Heart right ventricle (tissue), 16 donors: ENCODE results near the gene CTNND2. TPM values are rescaled to one million over a fixed set of nuclear protein-coding genes. Genes with fewer than 3 reads are reported as not detected.

Experiments used
- ATAC-seq, 8 donors: fragments of 200-7000 bp; cut with Tn5 transposase; one replicate each; pipeline ENCODE4 v1.9.1; 2020; ENCODE audit warnings: mild to moderate bottlenecking in 8 of 8, moderate library complexity in 8 of 8, moderate number of reproducible peaks in 1 of 8
- DNase-seq, 2 donors: peaks; one replicate each; pipeline ENCODE4 v3.0.0-alpha.2; 2020
- H3K27ac ChIP-seq, 10 donors: fragments of 200-600 bp; sonication (generic) in 2 of 10; one replicate each; pipeline versions ENCODE4 v1.5.0 to v1.8.0; 2020 to 2022; ENCODE audit warnings: mild to moderate bottlenecking in 3 of 10
- H3K27me3 ChIP-seq, 7 donors: fragments of 200-600 bp; one replicate each; pipeline ENCODE4 v1.8.0; 2021 to 2022; ENCODE audit warnings: mild to moderate bottlenecking in 2 of 7
- H3K36me3 ChIP-seq, 9 donors: fragments of 200-600 bp; sonication (generic) in 1 of 9; one replicate each; pipeline versions ENCODE4 v1.5.0 to v1.8.0; 2020 to 2022; ENCODE audit warnings: mild to moderate bottlenecking in 2 of 9
- H3K4me1 ChIP-seq, 9 donors: fragments of 200-600 bp; sonication (generic) in 1 of 9; one replicate each; pipeline versions ENCODE4 v1.5.0 to v1.8.0; 2020 to 2022; ENCODE audit warnings: mild to moderate bottlenecking in 4 of 9
- H3K4me3 ChIP-seq, 10 donors: fragments of 200-600 bp; sonication (generic) in 2 of 10; one replicate each; pipeline versions ENCODE4 v1.5.0 to v1.8.0; 2020 to 2022; ENCODE audit warnings: mild to moderate bottlenecking in 7 of 10, moderate library complexity in 2 of 10
- H3K9me3 ChIP-seq, 11 donors: fragments of 200-600 bp in 10 of 11; sonication (generic) in 2 of 11; one replicate each; pipeline versions ENCODE4 v1.5.0 to v1.8.0; 2013 to 2022; ENCODE audit warnings: mild to moderate bottlenecking in 2 of 11, control low read depth in 1 of 11, moderate library complexity in 1 of 11
- CTCF ChIP-seq, 9 donors: fragments of 200-600 bp; sonication (generic) in 2 of 9; IDR thresholded peaks; one replicate each; pipeline versions ENCODE4 v1.5.0 to v1.8.0; 2021 to 2022; ENCODE audit warnings: antibody characterized with exemption in 9 of 9, mild to moderate bottlenecking in 5 of 9, moderate library complexity in 1 of 9
- WGBS, 2 donors: extraction: QIAGEN DNeasy Blood & Tissue Kit; methylation state at CpG; one replicate each; pipeline ENCODE4 v1.1.7; 2013; ENCODE audit warnings: inconsistent platforms in 1 of 2; 5-methylcytosine and 5-hydroxymethylcytosine counted together
- intact Hi-C, 10 donors: fragments of 100-400 bp; cut with DNase I; formaldehyde crosslinking; loops; one replicate each; pipeline versions ENCODE4 v1.11.1 to v1.14.2; 2022
- polyA plus RNA-seq, 2 donors: library from polyadenylated mRNA; stranded (reverse); fragments of 200-250 nt; gene quantifications; one replicate each; pipeline ENCODE4 v1.2.3, GENCODE V29; 2013
- total RNA-seq, 10 donors: library from RNA; stranded (reverse); fragmentation: NEBNext Ultra II Directional in 3 of 10; extraction: Animal tissue kit (Norgen Biotek cat#: 25700) in 3 of 10; gene quantifications; one replicate each; pipeline versions ENCODE4 v1.2.1 to v1.2.4, GENCODE V29; 2021 to 2023
- donor health status: Arrhythmogenic right ventricular cardiomyopathy.
- donor health status: ischemic (EF 13 %, LVEDD 7.1; RV severe dilation, severe dysfunction).
- donor health status: healthy with polysubstance abuse.
- donor health status: DM: no; HTN: yes; CAD: no.
- donor health status: DM: no; HTN: no; CAD: no.
- donor health status: ischemic (EF 25% LVEDD 6.9; RV normal size, moderate dysfunction).
- donor health status: ischemic (EF 25% LVEDD 5.7; RV mildly dilated, moderate dysfunction).
- donor health status: healthy.
- donor health status: DM: yes; HTN: yes; CAD: no.
- donor health status: Ischemic cardiomyopathy.
- donor health status: ischemic (EF 35%, LVEDD 5.7; RV mildly dilated, moderate dysfunction).
- donor health status: nonischemic (EF 11% LVEDD 7.7; RV severe dilation, severe dysfunction).
- donor health status: DM: yes; HTN: yes; CAD: no.
- donor health status: PGD.
- donor health status: ischemic (EF 29% LVEDD 5.4; RV normal size, mild dysfunction).
- donor health status: nonischemic (EF 23%, LVEDD 6.1; RV moderate dilation, normal function).

Gene CTNND2
- total and polyA plus RNA-seq, 12 donors, result 1.1 to 29.6 (median 9.9) TPM

GRCh38 chr5:11040345-11040744 lies 863.9 kb downstream of the CTNND2 start:
- no peak for ATAC-seq
- no peaks in the 10 kb centered on the region for H3K4me1 ChIP-seq
- DNase-seq, result no peak
- H3K36me3 ChIP-seq, result no peaks in the 10 kb centered on the region
- intact Hi-C loops, result no loop called here
- no peak overlapping the region for H3K4me3 ChIP-seq
- WGBS, 2 donors, result 77 to 93% methylated on average over 1 of the region's 1 CpG
- H3K27me3 ChIP-seq, result no peaks in the 10 kb centered on the region
- no peak for TF ChIP-seq CTCF (IDR thresholded peaks at IDR 0.05)
- no peaks in the 10 kb centered on the region for H3K9me3 ChIP-seq
- no peak overlapping the region for H3K27ac ChIP-seq

GRCh38 chr5:11038772-11039171 lies 865.5 kb downstream of the CTNND2 start:
- H3K4me3 ChIP-seq, result no peak overlapping the region
- no peaks in the 10 kb centered on the region for H3K9me3 ChIP-seq
- H3K27me3 ChIP-seq, result no peaks in the 10 kb centered on the region
- TF ChIP-seq CTCF (IDR thresholded peaks at IDR 0.05), result no peak
- no peak overlapping the region for H3K27ac ChIP-seq
- 81 to 84% methylated on average over 3 of the region's 3 CpGs for WGBS, 2 donors
- intact Hi-C loops, result no loop called here
- no peaks in the 10 kb centered on the region for H3K4me1 ChIP-seq
- DNase-seq (no peak), ATAC-seq (no peak)
- no peaks in the 10 kb centered on the region for H3K36me3 ChIP-seq

GRCh38 chr5:11037941-11038340 lies 866.3 kb downstream of the CTNND2 start:
- no peak for TF ChIP-seq CTCF (IDR thresholded peaks at IDR 0.05)
- Histone ChIP-seq H3K36me3 (no peaks in the 10 kb centered on the region), H3K4me1 (no peaks in the 10 kb centered on the region), H3K27ac (no peak overlapping the region), H3K27me3 (no peaks in the 10 kb centered on the region), H3K9me3 (no peaks in the 10 kb centered on the region), H3K4me3 (no peak overlapping the region)
- DNase-seq (no peak), ATAC-seq (no peak)
- intact Hi-C loops, result no loop called here
- 86 to 96% methylated on average over 2 of the region's 2 CpGs for WGBS, 2 donors

- 77 to 82% methylated on average over 6 of the region's 6 CpGs for WGBS, 2 donors
- intact Hi-C loops, result no loop called here
- no peaks in the 10 kb centered on the region for H3K9me3 ChIP-seq
- no peak overlapping the region for H3K27ac ChIP-seq
- DNase-seq (no peak), ATAC-seq (no peak)
- no peak overlapping the region for H3K4me3 ChIP-seq
- no peak for TF ChIP-seq CTCF (IDR thresholded peaks at IDR 0.05)
- no peaks in the 10 kb centered on the region for H3K36me3 ChIP-seq
- no peaks in the 10 kb centered on the region for H3K4me1 ChIP-seq
- peaks cover 0 to 1% (median 0%) of the 10 kb centered on the region in 7 donors for H3K27me3 ChIP-seq
Observed at GRCh38 chr5:11037080-11037479, 867.2 kb downstream of the CTNND2 start.

GRCh38 chr5:11030671-11031070 lies 873.6 kb downstream of the CTNND2 start:
- Histone ChIP-seq H3K4me1 (no peaks in the 10 kb centered on the region), H3K4me3 (no peak overlapping the region), H3K9me3 (peaks cover 0 to 32% (median 17%) of the 10 kb centered on the region in 11 donors), H3K36me3 (no peaks in the 10 kb centered on the region), H3K27me3 (peaks cover 0 to 6% (median 0%) of the 10 kb centered on the region in 7 donors), H3K27ac (no peak overlapping the region)
- intact Hi-C loops, result no loop called here
- ATAC-seq, result no peak
- no peak for DNase-seq
- TF ChIP-seq CTCF (IDR thresholded peaks at IDR 0.05), result no peak
